Measurements from ENCODE around the gene EBF3.

DNA sequence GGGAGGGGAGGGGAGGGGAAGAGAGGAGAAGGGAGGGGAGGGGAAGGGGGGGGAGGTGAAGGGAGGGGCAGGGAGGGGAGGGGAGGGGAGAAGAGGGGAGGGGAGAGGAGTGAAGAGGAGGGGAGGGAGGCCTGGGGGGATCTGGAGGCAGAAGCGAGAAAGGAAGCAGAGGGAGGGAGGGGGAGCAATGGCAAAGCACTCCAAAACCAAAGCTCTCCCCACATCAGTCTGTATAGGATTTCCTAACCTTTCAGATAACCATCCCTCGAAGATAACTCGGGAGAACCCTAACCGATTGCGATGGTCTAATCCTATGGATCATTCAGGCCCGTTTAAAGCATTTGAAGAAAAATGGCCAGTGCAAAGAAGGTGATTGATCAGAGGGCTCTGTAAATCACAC is 19.0 kb downstream of the EBF3 start:
- TF ChIP-seq CBFB (CRISPR knock-in tag; IDR thresholded peaks at IDR 0.05): no peak
- no peak for TF ChIP-seq CTCF (IDR thresholded peaks at IDR 0.05 in 2 of 3, conservative IDR thresholded peaks at IDR 0.05 in 1 of 3; ENCODE audit: insufficient read depth in 2 of 3, low read depth in 1 of 3, low read length in 3 of 3)
- TF ChIP-seq POLR2A (conservative IDR thresholded peaks at IDR 0.05): no peak
- no peak for TF ChIP-seq ZKSCAN1 (IDR thresholded peaks at IDR 0.05; ENCODE audit: low read depth, low read length)
- no peak for TF ChIP-seq GTF3C2 (IDR thresholded peaks at IDR 0.05; ENCODE audit: borderline replicate concordance, extremely low read depth, insufficient read length)
- TF ChIP-seq FOS (IDR thresholded peaks at IDR 0.05; ENCODE audit: extremely low read depth, insufficient read length): no peak
- no peak for TF ChIP-seq CBX3 (IDR thresholded peaks at IDR 0.05; ENCODE audit: borderline replicate concordance in 1 of 2, low read length in 2 of 2)
- TF ChIP-seq AFF4 (CRISPR knock-in tag; IDR thresholded peaks at IDR 0.05): no peak
- no peak for TF ChIP-seq RAD21 (CRISPR knock-in tag; conservative IDR thresholded peaks at IDR 0.05 in 1 of 2, IDR thresholded peaks at IDR 0.05 in 1 of 2)
- TF ChIP-seq, protein P1, sequence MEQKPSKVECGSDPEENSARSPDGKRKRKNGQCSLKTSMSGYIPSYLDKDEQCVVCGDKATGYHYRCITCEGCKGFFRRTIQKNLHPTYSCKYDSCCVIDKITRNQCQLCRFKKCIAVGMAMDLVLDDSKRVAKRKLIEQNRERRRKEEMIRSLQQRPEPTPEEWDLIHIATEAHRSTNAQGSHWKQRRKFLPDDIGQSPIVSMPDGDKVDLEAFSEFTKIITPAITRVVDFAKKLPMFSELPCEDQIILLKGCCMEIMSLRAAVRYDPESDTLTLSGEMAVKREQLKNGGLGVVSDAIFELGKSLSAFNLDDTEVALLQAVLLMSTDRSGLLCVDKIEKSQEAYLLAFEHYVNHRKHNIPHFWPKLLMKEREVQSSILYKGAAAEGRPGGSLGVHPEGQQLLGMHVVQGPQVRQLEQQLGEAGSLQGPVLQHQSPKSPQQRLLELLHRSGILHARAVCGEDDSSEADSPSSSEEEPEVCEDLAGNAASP (IDR thresholded peaks at IDR 0.05): no peak
- TF ChIP-seq KDM1A (IDR thresholded peaks at IDR 0.05): no peak
- TF ChIP-seq PPARD (CRISPR knock-in tag; IDR thresholded peaks at IDR 0.05): no peak
